ENCODE data around the gene GRM6.

GRM6 gene

GRCh38 chr5:178940569-178941360 is 54.4 kb downstream of the GRM6 start, which contains the start of gene ZNF454:
TSS of gene ZNF454 (plus strand) at chr5:178941198. CDS start at chr5:178942792, 1,594 bp downstream.
- H3K4me3 ChIP-seq (ENCODE audit: control insufficient read depth, low read depth, low read length), result peak within 1 kb of the TSS; percentile 55
- DNase-seq (ENCODE audit: low read depth), result peak; percentile 91
- TF ChIP-seq CTCF (conservative IDR thresholded peaks at IDR 0.05; ENCODE audit: control insufficient read depth, insufficient read depth, low read depth, low read length), result no peak

DNA sequence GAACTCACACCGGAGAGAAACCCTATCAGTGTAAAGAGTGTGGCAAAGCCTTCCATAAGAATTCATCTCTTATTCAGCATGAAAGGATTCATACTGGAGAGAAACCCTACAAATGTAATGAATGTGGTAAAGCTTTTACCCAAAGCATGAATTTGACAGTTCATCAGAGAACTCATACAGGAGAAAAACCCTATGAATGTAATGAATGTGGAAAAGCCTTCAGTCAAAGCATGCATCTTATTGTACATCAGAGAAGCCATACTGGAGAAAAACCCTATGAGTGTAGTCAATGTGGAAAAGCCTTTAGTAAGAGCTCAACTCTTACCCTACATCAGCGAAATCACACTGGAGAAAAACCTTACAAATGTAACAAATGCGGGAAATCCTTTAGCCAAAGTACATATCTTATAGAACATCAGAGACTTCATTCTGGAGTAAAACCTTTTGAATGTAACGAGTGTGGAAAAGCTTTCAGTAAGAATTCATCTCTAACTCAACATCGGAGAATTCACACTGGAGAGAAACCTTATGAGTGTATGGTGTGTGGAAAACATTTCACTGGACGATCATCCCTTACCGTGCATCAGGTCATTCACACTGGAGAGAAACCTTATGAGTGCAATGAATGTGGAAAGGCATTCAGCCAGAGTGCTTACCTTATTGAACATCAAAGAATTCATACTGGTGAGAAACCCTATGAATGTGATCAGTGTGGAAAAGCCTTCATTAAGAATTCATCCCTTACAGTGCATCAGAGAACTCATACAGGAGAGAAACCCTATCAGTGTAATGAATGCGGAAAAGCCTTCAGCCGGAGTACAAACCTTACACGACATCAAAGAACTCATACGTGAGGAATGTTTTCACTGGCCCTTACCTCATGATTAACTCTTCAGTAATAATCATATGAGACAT is 63.0 kb downstream of the GRM6 start:
- no peak for DNase-seq (ENCODE audit: low read depth)
- H3K4me3 ChIP-seq (ENCODE audit: control insufficient read depth, low read depth, low read length), result no peak overlapping the region
- no peak for TF ChIP-seq CTCF (conservative IDR thresholded peaks at IDR 0.05; ENCODE audit: control insufficient read depth, insufficient read depth, low read depth, low read length)

Measured in fibroblast of mammary gland (primary cell).